Left hindlimb (tissue), 1 donor: Measurements from ENCODE around the gene SHPK.
"Not testable (repeated sequence)": the region's sequence is repeated elsewhere in the genome, so short reads cannot be mapped to it uniquely, and the experiment has no call there.

Source experiments
- DNase-seq: peaks from one replicate; pipeline ENCODE4 v3.0.0-alpha.2; 2018

SHPK gene

GRCh38 chr17:3585826-3586225, 50.2 kb downstream of the SHPK start:
- no peak for DNase-seq

GRCh38 chr17:3583456-3583855, 52.6 kb downstream of the SHPK start:
- DNase-seq: no peak

- no peak for DNase-seq
Measured at GRCh38 chr17:3582915-3583314, 53.1 kb downstream of the SHPK start.

- DNase-seq: not testable (repeated sequence)
Measured at GRCh38 chr17:3578667-3579066, 57.4 kb downstream of the SHPK start.

GRCh38 chr17:3576970-3577369, 59.1 kb downstream of the SHPK start:
- no peak for DNase-seq

GRCh38 chr17:3575511-3575910, 60.5 kb downstream of the SHPK start:
- no peak for DNase-seq

GRCh38 chr17:3574231-3574630, 61.8 kb downstream of the SHPK start:
- DNase-seq: no peak

GRCh38 chr17:3573246-3574100, 62.6 kb downstream of the SHPK start:
- no peak for DNase-seq

GRCh38 chr17:3572231-3572630, 63.8 kb downstream of the SHPK start:
- no peak for DNase-seq

GRCh38 chr17:3571043-3571900, 64.8 kb downstream of the SHPK start:
- DNase-seq: no peak

- no peak for DNase-seq
Measured at GRCh38 chr17:3569534-3570137, 66.4 kb downstream of the SHPK start.

- no peak for DNase-seq
Measured at GRCh38 chr17:3566551-3566950, 69.5 kb downstream of the SHPK start.

GRCh38 chr17:3565143-3565542, 70.9 kb downstream of the SHPK start:
- no peak for DNase-seq

- not testable (repeated sequence) for DNase-seq
Measured at GRCh38 chr17:3564241-3564640, 71.8 kb downstream of the SHPK start.

- no peak for DNase-seq
Measured at GRCh38 chr17:3559270-3559645, 76.8 kb downstream of the SHPK start.

GRCh38 chr17:3558603-3559269, 77.3 kb downstream of the SHPK start:
- no peak for DNase-seq
